T-helper 22 cell (primary cell): ENCODE results near the gene RFX2.
"Not testable (repeated sequence)": the region's sequence is repeated elsewhere in the genome, so short reads cannot be mapped to it uniquely, and the experiment has no call there.

Source experiments
- DNase-seq: peaks from one replicate; pipeline ENCODE4 v3.0.0-alpha.2; 2020; ENCODE audit warnings: low read depth

Gene RFX2

GRCh38 chr19:5990289-5990797, 120.0 kb downstream of the RFX2 start:
- no peak for DNase-seq

GRCh38 chr19:5989388-5990074, 120.8 kb downstream of the RFX2 start:
- DNase-seq = no peak

- no peak for DNase-seq
Measured at GRCh38 chr19:5988517-5989387, 121.5 kb downstream of the RFX2 start.

- DNase-seq = peak; percentile 45
Measured at GRCh38 chr19:5987077-5987818, 123.1 kb downstream of the RFX2 start.

- DNase-seq = not testable (repeated sequence)
Measured at GRCh38 chr19:5985837-5986236, 124.5 kb downstream of the RFX2 start.

- no peak for DNase-seq
Measured at GRCh38 chr19:5985098-5985783, 125.1 kb downstream of the RFX2 start.

GRCh38 chr19:5984600-5984999, 125.7 kb downstream of the RFX2 start:
- DNase-seq = no peak

- DNase-seq = no peak
Measured at GRCh38 chr19:5983367-5983955, 126.8 kb downstream of the RFX2 start.

- DNase-seq = no peak
Measured at GRCh38 chr19:5978606-5979552, 131.4 kb downstream of the RFX2 start.

GRCh38 chr19:5977785-5978605, 132.3 kb downstream of the RFX2 start, which contains the start of gene RANBP3:
TSS of gene RANBP3 (minus strand) at chr19:5978140. CDS start at chr19:5978082, 58 bp downstream.
- peak; percentile 99 for DNase-seq

- DNase-seq = no peak
Measured at GRCh38 chr19:5977222-5977784, 133.0 kb downstream of the RFX2 start.

- no peak for DNase-seq
Measured at GRCh38 chr19:5976768-5977167, 133.5 kb downstream of the RFX2 start.

- no peak for DNase-seq
Measured at GRCh38 chr19:5975388-5975728, 134.9 kb downstream of the RFX2 start.

- no peak for DNase-seq
Measured at GRCh38 chr19:5974721-5975387, 135.4 kb downstream of the RFX2 start.

- no peak for DNase-seq
Measured at GRCh38 chr19:5973867-5974635, 136.2 kb downstream of the RFX2 start.

- no peak for DNase-seq
Measured at GRCh38 chr19:5973376-5973775, 136.9 kb downstream of the RFX2 start.

GRCh38 chr19:5972355-5972731, 138.0 kb downstream of the RFX2 start:
- DNase-seq = no peak
